M059J (cell line): ENCODE measurements around the gene PTPRN2. TPM values are rescaled to one million over a fixed set of nuclear protein-coding genes. Genes with fewer than 3 reads are reported as not detected.
"Not testable (repeated sequence)": the region's sequence is repeated elsewhere in the genome, so short reads cannot be mapped to it uniquely, and the experiment has no call there.

Experiments
- DNase-seq: peaks from one replicate; pipeline ENCODE4 v3.0.0-alpha.2; 2012; ENCODE audit warnings: low read depth
- total RNA-seq: library from RNA; depleted of rRNA; stranded (reverse); fragments of >200 nt; shearing (Covaris generic); gene quantifications from 2 replicates; pipeline ENCODE4 v1.2.3, GENCODE V29; 2014

Gene PTPRN2
- total RNA-seq, 1 experiment from 2014 or later: 2.3 TPM

DNA sequence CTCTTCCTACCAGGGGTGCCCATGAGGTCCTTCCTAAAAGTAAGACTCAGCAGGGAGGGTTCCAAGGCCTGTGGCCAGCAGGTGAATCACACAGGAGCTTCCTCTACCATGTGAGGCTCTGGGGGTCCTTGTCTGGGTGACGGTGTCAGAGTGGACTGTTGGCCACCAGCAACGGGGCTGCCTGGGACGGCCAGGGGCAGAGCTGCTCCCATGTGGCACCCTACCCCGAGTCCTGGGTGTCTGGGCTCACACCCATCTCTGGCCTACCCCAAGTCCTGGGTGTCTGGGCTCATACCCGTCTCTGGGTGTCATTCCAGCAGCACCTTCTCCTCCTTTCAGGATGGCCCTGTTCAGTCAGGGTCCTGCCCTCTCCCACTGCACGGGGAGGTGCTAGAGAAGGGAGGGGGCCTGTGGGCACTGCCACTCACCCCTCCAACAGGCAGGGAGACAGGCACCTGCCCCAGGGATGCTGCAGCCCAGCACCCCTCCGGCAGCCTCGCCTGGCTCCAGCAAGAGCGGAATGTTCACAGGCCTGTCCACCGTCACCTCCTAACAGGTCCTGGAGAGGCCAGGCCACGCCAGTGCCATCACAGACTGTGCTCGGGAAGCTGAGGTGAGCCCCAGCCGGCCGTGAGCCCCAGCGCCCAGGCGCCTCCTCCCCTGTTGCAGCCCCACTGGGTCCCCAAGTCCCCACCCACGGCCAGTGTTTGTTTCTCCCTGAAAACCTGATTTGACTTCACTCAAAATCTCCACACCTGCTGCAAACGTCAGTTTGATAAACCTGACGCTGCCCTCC is 143.7 kb downstream of the PTPRN2 start:
- DNase-seq: no peak

DNA sequence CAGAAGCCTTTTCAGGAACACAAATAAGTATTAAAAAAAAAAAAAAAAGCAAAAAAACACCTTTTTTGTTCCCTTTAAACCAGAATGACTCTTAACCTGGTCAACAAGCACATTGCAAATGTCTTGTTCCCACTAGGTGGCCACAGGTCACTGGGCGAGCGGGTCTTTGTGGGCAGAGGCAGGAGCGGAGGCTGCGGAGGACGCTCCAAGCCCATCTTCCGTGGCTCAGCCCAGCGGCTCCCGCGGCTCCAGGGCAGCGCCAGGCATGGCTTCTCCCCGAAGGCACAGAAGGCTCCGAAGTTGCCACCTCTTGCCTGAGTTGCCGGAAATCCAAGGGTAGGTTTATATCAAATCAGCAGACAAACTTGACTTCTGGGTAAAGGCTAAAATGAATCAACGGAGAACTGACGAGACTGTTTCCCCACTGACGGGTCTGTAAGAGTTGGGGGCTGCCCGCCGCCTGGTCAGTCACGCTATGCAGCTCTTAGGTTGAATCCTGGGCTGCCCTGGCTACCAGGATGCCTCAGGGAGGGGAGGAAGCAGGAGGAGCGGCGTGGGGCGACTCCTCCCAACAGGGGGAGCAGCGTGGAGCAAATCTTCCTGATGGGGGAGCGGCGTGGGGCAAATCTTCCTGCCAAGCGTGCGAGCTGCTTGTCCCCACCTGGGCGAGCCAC is 144.5 kb downstream of the PTPRN2 start:
- no peak for DNase-seq

DNA sequence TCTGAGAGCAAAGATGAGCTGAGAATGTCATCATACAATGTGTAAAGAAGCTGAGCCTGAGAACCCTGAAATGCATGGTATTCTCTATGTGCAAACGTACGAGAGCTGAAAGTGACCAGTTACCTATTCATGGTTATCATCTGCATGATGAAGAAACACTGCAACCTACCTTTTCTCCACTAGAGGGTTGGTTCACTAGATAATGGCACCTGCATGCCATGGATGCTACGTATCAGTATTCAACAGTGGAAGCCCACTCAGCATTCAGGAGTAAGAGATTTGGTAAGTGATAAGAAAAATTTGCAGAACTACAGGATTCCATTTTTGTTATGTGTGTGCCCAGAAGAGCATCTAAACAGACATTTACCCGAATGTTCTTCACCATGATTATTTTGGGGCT is 145.4 kb downstream of the PTPRN2 start:
- peak; percentile 14 for DNase-seq

DNA sequence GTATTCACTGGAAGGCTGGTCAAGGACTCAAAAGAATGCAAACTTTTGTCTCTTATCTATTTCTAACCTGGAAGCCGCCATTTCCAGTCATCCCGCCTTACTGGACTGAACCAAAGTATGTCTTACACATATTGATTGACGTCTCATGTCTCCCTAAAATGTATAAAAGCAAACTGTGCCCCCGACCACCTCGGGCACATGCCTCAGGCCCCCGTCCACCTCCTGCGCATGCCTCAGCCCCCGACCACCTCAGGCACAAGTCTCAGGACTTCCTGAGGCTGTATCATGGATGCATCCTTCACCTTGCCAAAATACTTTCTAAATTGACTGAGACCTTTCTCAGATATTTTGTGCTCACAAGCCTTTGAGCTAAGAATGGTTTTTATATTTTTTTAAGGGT is 148.6 kb downstream of the PTPRN2 start:
- DNase-seq: no peak

DNA sequence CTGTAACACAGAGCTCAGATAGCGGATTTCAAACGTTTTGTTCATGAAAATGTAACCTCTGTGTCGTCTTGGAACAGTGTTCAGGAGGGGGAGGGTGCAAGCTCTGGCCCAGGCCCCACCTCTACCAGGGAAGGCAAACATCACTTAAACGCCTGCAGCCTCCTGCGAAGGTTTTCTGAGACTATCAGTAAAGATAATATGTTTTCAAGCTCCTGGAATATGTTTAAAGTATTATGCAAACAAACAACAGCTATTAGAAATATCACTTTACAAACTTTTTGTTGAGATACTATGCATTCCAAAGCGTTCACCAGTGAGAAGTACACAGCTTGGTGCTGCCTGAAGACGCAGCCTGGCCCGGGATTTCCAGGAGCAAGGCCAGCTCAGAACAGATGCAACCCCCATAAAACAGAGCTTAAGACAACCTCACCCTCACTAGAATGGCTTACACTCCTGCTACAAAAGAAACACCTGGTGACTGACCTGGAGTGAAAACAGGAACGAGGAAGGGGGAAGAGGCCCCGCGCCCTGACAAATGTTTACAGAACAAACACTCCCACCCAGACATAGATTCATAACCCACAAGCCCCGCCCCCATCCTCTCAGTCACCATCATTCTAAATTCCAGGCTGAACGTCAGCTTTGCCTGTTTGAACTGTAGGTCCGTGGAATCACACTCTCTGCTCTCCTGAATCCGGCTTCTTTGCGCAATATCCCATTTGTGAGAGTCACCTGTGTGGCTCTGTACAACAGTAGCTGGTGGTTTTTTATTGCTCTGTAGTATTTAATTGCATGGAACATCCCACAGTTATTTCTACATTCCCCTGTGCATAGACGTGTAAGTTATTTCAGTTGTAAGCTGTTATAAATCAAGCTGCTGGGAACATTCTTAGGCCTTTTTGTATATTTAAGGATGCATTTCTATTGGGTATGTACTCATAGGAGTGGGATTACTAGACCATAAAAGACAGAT is 155.0 kb downstream of the PTPRN2 start:
- peak; percentile 16 for DNase-seq

DNA sequence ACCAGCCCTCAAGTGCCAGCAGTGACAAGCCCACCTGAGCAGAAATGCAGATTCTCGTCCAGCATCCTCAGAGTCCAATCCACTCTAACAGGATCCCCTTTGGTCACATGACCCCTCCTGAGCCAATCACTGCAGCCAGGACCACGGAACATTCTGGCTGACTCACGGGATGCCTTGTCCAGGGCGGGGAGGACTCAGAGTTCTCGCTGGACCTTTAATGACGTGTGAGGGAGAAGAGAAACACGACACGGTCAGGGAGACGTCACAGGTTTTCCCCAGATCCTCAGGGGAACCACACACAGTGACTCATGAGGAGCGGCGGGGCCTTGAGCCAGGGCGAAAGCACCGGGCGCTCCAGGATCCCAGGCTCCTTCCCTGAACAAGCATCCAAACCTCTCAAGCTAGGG is 155.7 kb downstream of the PTPRN2 start:
- DNase-seq: peak; percentile 92

DNA sequence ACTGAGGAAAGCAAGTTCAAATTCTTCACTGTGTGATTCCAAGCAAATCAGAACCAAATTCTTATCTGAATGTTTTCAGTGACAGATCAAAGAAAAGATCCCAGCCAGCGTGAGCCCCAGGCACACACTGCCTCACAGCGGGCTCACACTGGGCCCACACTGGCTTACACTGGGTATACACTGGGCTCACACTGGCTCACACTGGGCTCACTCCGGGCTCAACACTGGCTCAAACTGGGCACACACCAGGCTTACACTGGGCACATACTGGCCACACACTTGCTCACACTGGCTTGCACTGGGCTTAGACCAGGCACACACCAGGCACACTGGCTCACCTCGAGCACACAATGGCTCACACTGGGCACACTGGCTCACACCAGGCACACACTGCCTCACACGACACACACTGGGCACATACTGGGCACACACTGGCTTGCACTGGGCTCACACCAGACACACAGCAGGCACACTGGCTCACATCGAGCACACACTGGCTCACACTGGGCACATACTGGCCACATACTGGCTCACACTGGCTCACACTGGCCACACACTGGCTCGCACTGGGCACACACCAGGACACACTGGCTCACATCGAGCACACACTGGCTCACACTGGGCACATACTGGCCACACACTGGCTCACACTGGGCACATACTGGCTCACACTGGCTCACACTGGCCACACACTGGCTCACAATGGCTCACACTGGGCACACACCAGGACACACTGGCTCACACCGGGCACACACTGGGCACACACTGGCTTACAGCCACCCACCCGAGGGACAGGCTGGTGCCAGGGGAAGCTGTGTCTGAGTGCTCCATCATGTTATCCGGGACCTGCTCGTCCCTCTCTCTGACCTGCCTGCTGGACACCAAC is 156.3 kb downstream of the PTPRN2 start:
- DNase-seq: no peak

DNA sequence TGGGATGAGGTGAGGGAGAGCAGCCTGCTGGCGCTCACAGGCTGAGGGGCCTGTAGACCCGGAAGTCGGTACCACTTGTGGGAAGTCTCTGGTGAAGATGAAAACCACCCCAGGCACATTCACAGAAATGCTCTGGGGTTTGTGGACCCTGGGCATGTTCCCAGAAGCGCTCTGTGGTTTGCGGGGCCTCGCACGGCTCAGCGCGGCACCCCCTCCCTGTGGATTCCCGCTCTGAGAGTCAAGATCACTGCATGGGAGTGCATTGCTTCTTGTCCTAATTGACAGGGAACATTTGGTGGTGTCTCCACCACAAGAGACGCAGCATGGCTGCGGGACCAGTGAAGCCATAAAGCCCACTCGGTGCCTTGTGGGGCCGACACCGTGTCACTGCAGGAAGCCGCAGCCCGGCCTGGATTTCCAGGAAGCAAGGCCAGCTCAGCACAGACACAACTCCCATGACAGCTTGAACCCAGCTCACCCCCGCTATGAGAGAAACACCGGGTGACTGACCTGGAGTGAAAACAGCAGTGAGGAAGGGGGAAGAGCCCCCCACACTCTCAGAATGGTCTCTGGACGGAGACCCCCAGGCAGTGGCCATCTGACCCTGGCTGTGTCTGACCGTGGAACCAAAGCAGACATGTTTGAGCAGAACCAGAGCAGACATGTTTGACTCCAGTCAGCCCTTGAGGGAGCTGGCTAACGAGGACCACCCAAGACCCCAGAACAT is 157.2 kb downstream of the PTPRN2 start:
- DNase-seq: peak; percentile 9

DNA sequence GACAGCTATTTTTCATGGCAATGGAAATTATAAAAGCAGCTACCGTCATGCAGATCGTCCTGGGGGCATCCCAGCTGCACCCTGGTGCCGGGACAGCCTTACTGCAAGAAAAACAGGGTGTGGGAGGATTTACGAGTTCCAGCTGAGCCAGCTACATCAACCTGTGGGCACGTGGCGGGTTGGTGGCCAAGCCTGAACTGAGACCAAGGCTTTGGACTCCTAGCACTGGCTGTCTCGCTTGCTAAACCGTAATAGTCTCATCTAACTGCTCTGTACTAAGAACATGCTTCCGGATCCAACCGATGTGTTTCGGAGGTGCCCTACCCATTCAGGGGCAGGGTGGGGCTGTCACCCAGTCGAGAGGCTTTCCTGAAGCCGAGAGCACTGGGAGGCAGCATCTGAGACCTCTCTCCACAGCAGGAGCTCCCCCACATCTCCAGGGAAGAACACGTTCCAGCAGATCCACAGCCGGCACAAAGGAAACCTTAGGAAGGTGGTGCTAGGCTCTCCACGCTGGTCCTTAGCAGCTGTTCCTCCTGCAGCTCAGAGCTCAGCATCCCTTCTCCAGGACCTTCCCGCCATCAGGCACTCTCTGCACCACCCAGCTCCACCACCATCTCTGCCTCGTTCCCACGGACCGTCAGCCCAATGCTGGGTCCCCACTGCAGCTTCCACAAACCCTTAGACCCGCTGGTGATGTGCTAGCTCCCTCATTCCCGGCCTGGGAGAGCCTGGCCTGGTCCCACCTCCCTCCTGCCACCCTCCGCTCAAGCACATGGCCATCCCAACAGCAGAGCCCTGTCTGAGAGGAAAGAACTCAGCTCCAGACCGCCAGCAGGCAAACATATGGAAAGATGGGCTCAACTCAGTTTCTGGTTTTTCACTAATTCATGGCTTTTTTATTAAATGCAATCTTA is 158.5 kb downstream of the PTPRN2 start:
- DNase-seq: no peak

DNA sequence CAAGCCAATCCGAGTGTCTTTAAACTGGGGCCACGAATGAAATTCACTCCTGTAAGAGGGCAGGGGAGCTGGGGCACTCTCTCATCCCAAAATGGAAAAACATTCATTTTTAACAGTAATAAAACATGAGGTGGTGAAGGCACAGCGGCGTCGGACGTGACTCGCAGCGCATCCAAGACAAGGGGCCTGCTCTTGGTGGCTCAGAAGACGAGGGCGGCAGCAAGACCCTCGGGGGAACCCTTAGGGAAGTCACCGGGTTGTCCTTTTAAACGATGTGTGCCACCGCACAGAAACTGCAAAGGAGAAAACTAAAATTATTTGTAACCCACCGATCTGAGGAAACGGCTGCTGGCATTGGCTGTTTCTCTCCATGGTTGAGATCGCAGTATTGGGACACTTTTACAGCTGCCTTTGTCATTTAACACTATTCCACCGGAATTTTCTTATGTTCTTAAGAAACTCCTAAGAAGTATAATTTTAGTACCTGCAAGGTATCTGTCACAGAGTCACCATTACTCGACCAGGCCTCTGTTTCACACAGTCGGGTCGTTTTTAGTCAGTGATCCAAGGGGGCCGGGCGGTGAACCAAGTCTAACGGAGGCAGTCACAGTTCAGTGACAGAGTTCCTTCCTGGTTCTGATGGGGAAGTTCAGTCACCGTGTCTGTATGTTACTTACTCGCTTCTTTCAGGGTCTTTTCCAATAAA is 159.3 kb downstream of the PTPRN2 start:
- DNase-seq: no peak

DNA sequence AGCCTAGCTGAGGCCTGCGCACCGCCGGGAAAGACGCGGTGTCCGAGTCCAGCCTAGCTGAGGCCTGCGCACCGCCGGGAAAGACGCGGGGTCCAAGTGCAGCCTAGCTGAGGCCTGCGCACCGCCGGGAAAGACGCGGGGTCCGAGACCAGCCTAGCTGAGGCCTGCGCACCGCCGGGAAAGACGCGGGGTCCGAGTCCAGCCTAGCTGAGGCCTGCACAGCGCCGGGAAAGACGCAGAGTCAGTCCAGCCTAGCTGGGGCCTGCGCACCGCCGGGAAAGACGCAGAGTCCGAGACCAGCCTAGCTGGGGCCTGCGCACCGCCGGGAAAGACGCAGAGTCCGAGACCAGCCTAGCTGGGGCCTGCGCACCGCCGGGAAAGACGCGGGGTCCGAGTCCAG is 161.9 kb downstream of the PTPRN2 start:
- DNase-seq: not testable (repeated sequence)

DNA sequence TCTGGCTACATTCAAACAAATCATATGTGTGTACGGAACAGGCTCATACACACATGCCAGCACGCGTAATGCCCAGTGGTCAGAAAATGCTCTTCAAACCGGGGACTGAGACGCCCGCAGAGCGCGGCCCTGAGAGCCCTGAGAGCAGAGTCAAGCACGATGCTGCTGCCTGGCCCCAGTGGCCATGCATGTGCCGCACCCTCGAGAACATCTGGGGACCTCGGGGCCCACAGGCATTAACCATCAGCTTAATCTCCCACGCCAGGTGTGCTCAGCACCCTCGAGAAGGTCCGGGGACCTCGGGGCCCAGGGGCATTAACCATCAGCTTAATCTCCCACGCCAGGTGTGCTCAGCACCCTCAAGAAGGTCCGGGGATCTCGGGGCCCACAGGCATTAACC is 163.1 kb downstream of the PTPRN2 start:
- DNase-seq: no peak

DNA sequence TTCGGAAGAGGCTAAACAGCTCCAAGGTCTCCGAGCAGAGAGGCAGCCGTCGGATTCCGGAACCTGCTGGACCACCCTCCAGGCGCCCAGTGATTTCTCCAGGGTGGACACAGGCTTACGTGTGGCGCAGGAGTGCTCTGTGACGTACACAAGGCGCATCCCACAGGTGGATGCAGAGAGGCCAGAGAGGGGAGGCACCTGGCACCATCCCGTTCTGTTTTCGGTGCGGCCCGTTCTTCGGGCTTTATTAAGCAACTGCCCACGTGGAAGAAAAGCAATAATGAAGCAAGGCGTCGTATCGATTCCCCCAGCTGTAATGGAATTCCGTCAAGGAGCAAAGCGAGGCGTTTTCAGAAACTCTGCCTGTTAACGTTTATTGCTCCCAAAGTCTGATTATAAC is 163.6 kb downstream of the PTPRN2 start:
- no peak for DNase-seq

DNA sequence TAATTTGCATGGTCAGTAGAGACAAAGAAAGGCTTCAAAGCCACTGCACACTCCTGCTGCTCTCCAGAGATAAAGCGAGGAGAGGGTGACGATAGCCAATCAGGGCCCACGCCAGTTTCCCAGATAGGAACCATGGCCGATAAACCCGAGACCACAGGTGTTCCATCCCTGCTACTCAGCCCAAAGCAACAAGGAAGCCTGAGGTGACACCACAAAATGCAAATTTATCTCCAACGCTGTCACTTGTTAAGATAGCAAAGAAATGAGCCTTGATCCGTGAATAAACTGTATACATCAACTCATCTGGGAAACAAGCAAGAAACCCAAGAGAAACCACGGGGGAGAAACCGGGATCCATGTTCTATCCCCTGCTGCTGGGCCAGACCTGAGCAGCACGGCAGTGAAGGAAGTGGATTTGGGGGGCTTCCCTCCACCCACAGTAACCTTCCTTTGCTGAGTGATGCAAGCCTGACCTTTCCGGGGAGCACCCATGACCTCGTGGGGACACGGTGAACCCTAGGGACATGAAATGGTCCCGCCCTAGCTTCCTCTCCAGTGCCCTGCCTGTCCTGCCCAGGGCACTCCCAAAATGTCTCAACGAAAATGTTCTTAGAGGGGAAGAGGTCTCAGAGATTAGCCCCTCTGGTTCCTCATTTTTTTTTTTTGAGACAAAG is 164.6 kb downstream of the PTPRN2 start:
- DNase-seq: no peak

DNA sequence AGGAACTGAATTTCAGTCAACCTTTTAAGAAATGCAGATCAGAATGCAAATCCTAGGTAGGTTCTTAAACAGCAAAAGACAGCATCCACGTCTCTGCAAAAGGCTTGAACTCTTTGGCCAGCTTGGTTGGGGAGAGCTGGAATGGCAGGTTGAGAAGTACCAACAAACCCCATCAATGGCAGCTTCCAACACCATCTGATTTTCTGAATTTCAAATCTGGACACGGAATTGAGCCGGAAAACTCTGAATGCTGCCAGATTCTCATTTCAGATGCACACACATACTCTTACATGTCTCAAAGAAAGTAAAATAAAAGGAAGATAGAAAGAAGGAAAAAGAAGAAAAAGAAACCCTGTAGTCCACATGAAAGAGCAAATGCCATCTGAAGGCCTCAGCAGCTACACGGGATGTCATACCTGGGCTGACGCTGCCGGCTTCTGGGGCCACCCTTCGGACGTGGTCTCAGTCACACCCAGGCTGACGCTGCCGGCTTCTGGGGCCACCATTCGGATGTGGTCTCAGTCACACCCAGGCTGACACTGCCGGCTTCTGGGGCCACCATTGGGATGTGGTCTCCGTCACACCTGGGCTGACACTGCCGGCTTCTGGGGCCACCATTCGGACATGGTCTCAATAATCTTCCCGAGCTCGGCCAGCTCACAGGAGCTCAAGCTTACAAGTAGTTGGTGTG is 165.3 kb downstream of the PTPRN2 start:
- DNase-seq: no peak

DNA sequence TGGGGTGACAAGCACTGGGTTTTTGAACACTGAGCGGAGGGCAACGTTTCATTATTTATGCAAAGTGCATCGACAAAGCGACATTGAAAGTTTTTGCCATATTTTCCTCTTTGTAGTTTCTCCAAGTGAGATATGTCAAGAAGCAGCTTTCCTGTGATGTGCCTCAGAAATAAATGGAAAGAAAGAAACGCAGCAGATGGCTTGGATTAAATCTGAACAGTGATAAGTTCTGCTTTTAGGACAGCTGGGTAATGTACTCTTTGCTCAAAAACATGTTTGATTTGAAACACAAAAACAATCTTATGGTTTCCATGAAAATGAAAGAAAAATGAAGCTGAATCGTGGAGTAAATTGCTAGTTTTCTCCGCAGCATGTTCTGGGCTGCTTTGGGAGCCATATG is 166.3 kb downstream of the PTPRN2 start:
- DNase-seq: no peak

DNA sequence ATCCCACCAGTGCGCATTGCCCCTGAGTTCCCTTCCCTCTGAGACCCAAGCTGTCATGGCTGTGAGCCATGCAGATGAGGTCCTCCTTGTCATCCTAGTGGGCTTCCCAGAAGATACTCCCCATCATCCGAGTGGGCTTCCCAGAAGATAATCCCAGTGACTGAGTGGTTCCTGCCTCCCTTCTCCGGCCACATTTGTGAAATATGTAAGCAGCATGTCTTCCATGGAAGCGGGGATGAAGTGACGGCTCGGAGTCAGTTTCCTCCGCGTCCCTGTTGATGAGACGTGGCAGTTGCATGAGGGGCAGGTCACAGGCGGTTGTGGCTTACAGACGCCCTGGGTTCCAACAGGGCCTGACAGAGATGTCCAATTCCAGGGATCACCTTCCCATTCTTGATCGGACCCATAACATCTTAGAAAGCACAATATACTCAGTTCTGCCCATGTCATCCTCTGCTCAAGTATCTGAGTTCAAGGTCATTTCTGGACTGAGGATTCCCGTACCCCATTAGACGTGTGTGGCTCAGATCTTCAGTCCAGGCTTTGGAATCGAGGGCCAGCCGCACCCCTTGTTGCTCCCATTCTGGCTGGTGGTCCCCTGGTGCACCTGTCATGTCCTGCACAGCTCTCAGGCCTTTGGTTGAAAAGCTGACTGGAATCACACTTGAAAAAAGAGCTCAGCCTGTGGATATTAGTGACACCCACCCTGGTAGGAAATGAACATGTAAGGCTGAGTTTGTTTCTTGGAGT is 166.9 kb downstream of the PTPRN2 start:
- DNase-seq: no peak
